NCI-H69 (cell line): ENCODE data around the gene IRF7.
"Not testable (repeated sequence)": the region's sequence is repeated elsewhere in the genome, so short reads cannot be mapped to it uniquely, and the experiment has no call there.

Experiments
- DNase-seq: peaks from one replicate; lab custom pipeline; 2025; lab: John Stamatoyannopoulos, UW

Gene IRF7

GRCh38 chr11:615504-616319 lies at the start of gene IRF7:
Gene IRF7, minus strand, starts transcription at chr11:615950. Its CDS starts 586 bp downstream, at chr11:615364.
- peak; percentile 94 for DNase-seq

GRCh38 chr11:665062-665703 lies 49.4 kb upstream of the IRF7 start:
- DNase-seq: no peak

GRCh38 chr11:662689-663274 lies 47.0 kb upstream of the IRF7 start:
- peak; percentile 44 for DNase-seq

GRCh38 chr11:660681-661444 lies 45.1 kb upstream of the IRF7 start:
- DNase-seq: no peak

GRCh38 chr11:660281-660680 lies 44.5 kb upstream of the IRF7 start:
- DNase-seq: no peak

GRCh38 chr11:659532-660085 lies 43.9 kb upstream of the IRF7 start:
- no peak for DNase-seq

- no peak for DNase-seq
Observed at GRCh38 chr11:657691-658126, 42.0 kb upstream of the IRF7 start.

- DNase-seq: no peak
Observed at GRCh38 chr11:656866-657265, 41.1 kb upstream of the IRF7 start.

GRCh38 chr11:656426-656825 lies 40.7 kb upstream of the IRF7 start:
- no peak for DNase-seq

- no peak for DNase-seq
Observed at GRCh38 chr11:655036-655726, 39.4 kb upstream of the IRF7 start.

- not testable (repeated sequence) for DNase-seq
Observed at GRCh38 chr11:654444-654843, 38.7 kb upstream of the IRF7 start.

GRCh38 chr11:653837-654236 lies 38.1 kb upstream of the IRF7 start:
- no peak for DNase-seq

- not testable (repeated sequence) for DNase-seq
Observed at GRCh38 chr11:653136-653535, 37.4 kb upstream of the IRF7 start.

GRCh38 chr11:650482-650881 lies 34.7 kb upstream of the IRF7 start:
- no peak for DNase-seq

- DNase-seq: not testable (repeated sequence)
Observed at GRCh38 chr11:647672-648158, 32.0 kb upstream of the IRF7 start.

GRCh38 chr11:646214-646613 lies 30.5 kb upstream of the IRF7 start:
- no peak for DNase-seq

GRCh38 chr11:645536-645935 lies 29.8 kb upstream of the IRF7 start:
- DNase-seq: no peak

GRCh38 chr11:643849-644738 lies 28.3 kb upstream of the IRF7 start:
- DNase-seq: no peak

GRCh38 chr11:643366-643765 lies 27.6 kb upstream of the IRF7 start:
- no peak for DNase-seq

GRCh38 chr11:641806-642370 lies 26.1 kb upstream of the IRF7 start:
- no peak for DNase-seq
